SU-DHL-6 (cell line): Measurements from ENCODE around the gene TSSC4.
A peak's percentile ranks its signal among the peaks of the same experiment; 100 is the strongest.

Source experiments
- H2AFZ ChIP-seq: fragments of 200-600 bp; sonication (generic); 2 replicates; pipeline ENCODE4 v1.6.1; 2014; ENCODE audit warnings: low read depth, mild to moderate bottlenecking, moderate library complexity, mixed read lengths, antibody characterized with exemption, low read length; ENCODE audit not compliant: severe bottlenecking
- H3F3A ChIP-seq: fragments of 200-600 bp; shearing (Covaris generic); 2 replicates; pipeline ENCODE4 v1.6.0; 2016; ENCODE audit warnings: antibody characterized with exemption, mild to moderate bottlenecking; ENCODE audit not compliant: insufficient read depth
- H3K27ac ChIP-seq: fragments of 200-600 bp; sonication (generic); 2 replicates; pipeline ENCODE4 v1.5.1; 2016; ENCODE audit warnings: low read depth, mild to moderate bottlenecking, low read length, moderate library complexity, mixed read lengths
- H3K27me3 ChIP-seq: fragments of 200-600 bp; sonication (generic), shearing (Covaris generic); 2 replicates; pipeline ENCODE4 v1.6.0; 2014; ENCODE audit warnings: mild to moderate bottlenecking, low read length
- H3K36me3 ChIP-seq: fragments of 200-600 bp; sonication (generic); 2 replicates; pipeline ENCODE4 v1.6.1; 2014; ENCODE audit warnings: mild to moderate bottlenecking, low read length, mixed read lengths
- H3K4me2 ChIP-seq: fragments of 300-600, 200-600 bp; shearing (Covaris generic), sonication (generic); 2 replicates; pipeline ENCODE4 v1.6.0; 2014; ENCODE audit warnings: low read length, low read depth, mild to moderate bottlenecking; ENCODE audit not compliant: poor library complexity, severe bottlenecking
- H3K4me3 ChIP-seq: fragments of 200-600 bp; sonication (generic); 2 replicates; pipeline ENCODE4 v1.5.1; 2014; ENCODE audit warnings: antibody characterized with exemption, low read length, mild to moderate bottlenecking, mixed read lengths; ENCODE audit not compliant: insufficient read depth, poor library complexity, severe bottlenecking
- H3K79me2 ChIP-seq: fragments of 200-600 bp; sonication (generic); 2 replicates; pipeline ENCODE4 v1.6.1; 2014; ENCODE audit warnings: mild to moderate bottlenecking, low read length, moderate library complexity; ENCODE audit not compliant: insufficient read depth
- H3K9ac ChIP-seq: fragments of 200-600 bp; sonication (generic); 2 replicates; pipeline ENCODE4 v1.7.0; 2014; ENCODE audit warnings: mild to moderate bottlenecking, low read length
- H3K9me2 ChIP-seq: fragments of 200-600 bp; sonication (generic); replicated peaks from 2 replicates; pipeline ENCODE4 v1.6.1; 2014; ENCODE audit warnings: low read length; ENCODE audit not compliant: insufficient read depth
- H3K9me3 ChIP-seq: fragments of 200-600 bp; sonication (generic); 2 replicates; pipeline ENCODE4 v1.6.1; 2014; ENCODE audit warnings: low read length, mixed read lengths; ENCODE audit not compliant: insufficient read depth
- H4K20me1 ChIP-seq: fragments of 200-600 bp; sonication (generic); 2 replicates; pipeline ENCODE4 v1.6.1; 2014; ENCODE audit warnings: low read depth, mild to moderate bottlenecking, antibody characterized with exemption, low read length, moderate library complexity, mixed read lengths
- CTCF ChIP-seq: fragments of 200-600 bp; sonication (generic); IDR thresholded peaks from one replicate; pipeline ENCODE4 v1.5.1; 2017; ENCODE audit warnings: antibody characterized with exemption, mild to moderate bottlenecking, low read length, moderate library complexity; ENCODE audit not compliant: insufficient read depth, poor library complexity, severe bottlenecking
- EZH2phosphoT487 ChIP-seq: fragments of 200-600 bp; sonication (generic), shearing (Covaris generic); conservative IDR thresholded peaks from 2 replicates; pipeline ENCODE4 v1.6.1; 2018; ENCODE audit warnings: mild to moderate bottlenecking, antibody characterized with exemption, low read length, moderate library complexity, mixed read lengths

TSSC4 gene

GRCh38 chr11:2382129-2382517 lies 18.4 kb upstream of the TSSC4 start:
- TF ChIP-seq CTCF: no peak
- no peak for TF ChIP-seq EZH2phosphoT487
- Histone ChIP-seq H3K9me3 (no peaks in the 10 kb centered on the region), H3F3A (peaks cover 60% of the 10 kb centered on the region), H3K79me2 (peaks cover 72% of the 10 kb centered on the region), H3K4me3 (no peak overlapping the region), H3K4me2 (peak overlapping the region; percentile 77), H4K20me1 (peaks cover 21% of the 10 kb centered on the region), H3K36me3 (no peaks in the 10 kb centered on the region), H3K27ac (peak overlapping the region; percentile 85), H3K9me2 (no peaks in the 10 kb centered on the region), H3K27me3 (no peaks in the 10 kb centered on the region), H3K9ac (peak overlapping the region; percentile 23), H2AFZ (no peak overlapping the region)

DNA sequence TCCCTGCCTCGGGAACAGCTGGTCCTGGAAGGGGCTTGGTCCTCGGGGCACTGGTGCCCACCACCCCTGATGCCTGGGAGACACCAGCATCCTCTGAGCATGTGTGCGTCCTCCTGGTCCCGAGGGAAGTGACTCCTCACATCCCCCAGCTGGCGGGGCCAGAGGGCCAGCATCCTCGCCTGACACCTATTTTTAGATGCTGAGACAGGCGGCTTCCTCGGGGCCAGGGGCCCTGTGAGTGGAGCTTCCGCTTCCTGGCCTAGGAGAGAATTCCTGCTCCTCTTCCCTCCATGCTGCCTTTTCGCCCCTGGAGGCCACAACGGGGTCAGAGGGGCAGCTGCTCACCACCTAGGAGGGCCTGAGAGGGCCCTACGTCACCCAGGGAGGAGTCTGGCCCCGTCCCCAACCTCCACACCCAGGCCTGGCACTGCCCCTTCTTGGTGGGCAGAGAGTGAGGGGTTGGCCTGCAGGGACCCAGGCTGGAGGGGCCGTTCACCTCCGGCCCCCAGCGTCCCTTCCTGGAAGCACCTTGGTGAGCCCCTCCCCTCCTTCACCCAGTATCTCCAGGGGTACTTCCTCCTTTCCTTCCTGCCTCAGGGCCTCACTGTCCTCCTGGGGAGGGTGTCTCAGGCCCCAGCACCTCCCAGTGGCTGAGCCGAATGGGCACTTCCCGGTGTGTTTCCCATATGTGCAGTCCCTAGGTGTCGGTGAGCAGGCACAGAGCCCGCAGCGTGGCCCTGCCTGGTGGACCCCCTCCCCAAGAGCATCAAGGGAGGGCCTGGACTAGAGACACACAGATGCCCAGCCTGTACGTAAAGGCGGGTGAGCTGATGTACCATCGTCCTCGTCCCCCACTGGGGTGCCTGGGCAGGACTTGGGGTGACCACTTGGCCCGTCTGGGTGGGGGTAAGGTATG lies 17.4 kb upstream of the TSSC4 start:
- no peak overlapping the region for H3K4me3 ChIP-seq
- H3K4me2 ChIP-seq: peak overlapping the region; percentile 77
- H3K9me2 ChIP-seq: no peaks in the 10 kb centered on the region
- H3K9ac ChIP-seq: peak overlapping the region; percentile 23
- no peaks in the 10 kb centered on the region for H3K27me3 ChIP-seq
- H2AFZ ChIP-seq: no peak overlapping the region
- peak overlapping the region; percentile 85 for H3K27ac ChIP-seq
- TF ChIP-seq CTCF (no peak), EZH2phosphoT487 (no peak)
- no peaks in the 10 kb centered on the region for H3K36me3 ChIP-seq
- no peaks in the 10 kb centered on the region for H3K9me3 ChIP-seq
- peaks cover 74% of the 10 kb centered on the region for H3K79me2 ChIP-seq
- H4K20me1 ChIP-seq: peaks cover 18% of the 10 kb centered on the region
- peaks cover 71% of the 10 kb centered on the region for H3F3A ChIP-seq

DNA sequence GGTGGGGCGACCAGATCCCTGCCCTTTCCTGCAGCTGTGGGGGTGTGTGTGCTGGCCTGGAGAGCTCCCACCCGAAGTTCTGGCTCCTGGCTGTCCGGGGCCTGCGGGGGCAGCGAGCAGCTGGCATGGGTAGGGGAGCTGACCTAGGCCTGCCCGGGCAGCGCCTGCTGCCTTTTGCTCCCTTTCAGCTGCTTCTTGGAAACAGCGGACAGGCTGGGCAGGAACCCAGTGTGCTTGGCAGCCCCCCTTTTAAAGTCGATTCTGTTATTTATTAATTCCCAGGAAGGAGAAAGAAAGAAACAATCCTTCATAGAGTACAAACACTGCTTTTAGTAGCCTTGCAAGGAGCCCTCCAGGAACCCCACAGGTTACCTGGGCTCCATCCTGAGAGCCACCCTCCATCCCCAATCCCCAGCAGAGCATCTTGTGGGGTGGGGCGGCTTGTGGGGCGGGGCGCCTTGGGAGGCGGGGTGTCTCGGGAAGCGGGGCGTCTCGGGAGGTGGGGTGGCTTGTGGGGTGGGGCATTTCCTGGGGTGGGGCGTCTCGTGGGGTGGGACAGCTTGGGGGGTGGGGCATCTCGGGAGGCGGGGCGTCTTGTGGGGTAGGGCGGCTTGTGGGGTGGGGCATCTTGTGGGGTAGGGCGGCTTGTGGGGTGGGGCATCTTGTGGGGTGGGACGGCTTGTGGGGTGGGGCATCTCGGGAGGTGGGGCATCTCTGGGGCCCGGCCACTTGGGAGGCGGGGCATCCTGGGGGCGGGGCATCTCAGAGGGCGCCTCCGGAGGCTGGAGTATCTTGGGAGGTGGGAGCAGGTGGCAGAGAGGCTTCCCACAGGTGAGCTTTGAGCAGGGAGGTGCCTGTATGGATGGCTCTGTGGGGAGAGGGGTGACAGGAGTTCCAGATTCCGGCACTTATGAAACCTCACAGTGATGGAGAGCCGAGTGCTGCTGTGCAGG lies 16.4 kb upstream of the TSSC4 start:
- peaks cover 11% of the 10 kb centered on the region; the same call in 1 of the 2 replicates for H4K20me1 ChIP-seq
- H3K9me3 ChIP-seq: no peaks in the 10 kb centered on the region
- H3K9ac ChIP-seq: peak overlapping the region; percentile 66
- H2AFZ ChIP-seq: no peak overlapping the region
- TF ChIP-seq CTCF (no peak), EZH2phosphoT487 (no peak)
- H3K36me3 ChIP-seq: no peaks in the 10 kb centered on the region
- H3F3A ChIP-seq: peaks cover 76% of the 10 kb centered on the region
- peak overlapping the region; percentile 60 for H3K4me3 ChIP-seq
- no peaks in the 10 kb centered on the region for H3K9me2 ChIP-seq
- peak overlapping the region; percentile 79 for H3K4me2 ChIP-seq
- peak overlapping the region; percentile 97 for H3K27ac ChIP-seq
- no peaks in the 10 kb centered on the region for H3K27me3 ChIP-seq
- peaks cover 74% of the 10 kb centered on the region for H3K79me2 ChIP-seq
